LoVo (cell line): ENCODE results near the gene PRDM5.

ENCODE experiments used
- DNase-seq: peaks from one replicate; pipeline ENCODE4 v3.0.0-alpha.2; 2016; ENCODE audit warnings: low spot score

PRDM5 gene

GRCh38 chr4:120903419-120903818 lies 19.1 kb downstream of the PRDM5 start:
- no peak for DNase-seq

- DNase-seq: no peak
These were observed 19.6 kb downstream of the PRDM5 start for GRCh38 chr4:120902925-120903324.

- DNase-seq: no peak
These were observed 20.8 kb downstream of the PRDM5 start for GRCh38 chr4:120901731-120902130.

GRCh38 chr4:120897981-120898719 lies 24.4 kb downstream of the PRDM5 start:
- no peak for DNase-seq

GRCh38 chr4:120895554-120895953 lies 27.0 kb downstream of the PRDM5 start:
- no peak for DNase-seq

GRCh38 chr4:120893314-120893713 lies 29.2 kb downstream of the PRDM5 start:
- no peak for DNase-seq

- no peak for DNase-seq
These were observed 36.3 kb downstream of the PRDM5 start for GRCh38 chr4:120886191-120886590.

- DNase-seq: no peak
These were observed 40.7 kb downstream of the PRDM5 start for GRCh38 chr4:120881846-120882245.

- DNase-seq: no peak
These were observed 41.2 kb downstream of the PRDM5 start for GRCh38 chr4:120881351-120881750.

- no peak for DNase-seq
These were observed 45.5 kb downstream of the PRDM5 start for GRCh38 chr4:120877021-120877420.

GRCh38 chr4:120874792-120875774 lies 47.4 kb downstream of the PRDM5 start:
- DNase-seq: no peak

- DNase-seq: no peak
These were observed 49.0 kb downstream of the PRDM5 start for GRCh38 chr4:120873554-120873953.

- DNase-seq: no peak
These were observed 51.4 kb downstream of the PRDM5 start for GRCh38 chr4:120871173-120871572.

GRCh38 chr4:120870279-120870673 lies 52.2 kb downstream of the PRDM5 start:
- DNase-seq: no peak

- DNase-seq: no peak
These were observed 52.8 kb downstream of the PRDM5 start for GRCh38 chr4:120869613-120870278.

- DNase-seq: no peak
These were observed 55.0 kb downstream of the PRDM5 start for GRCh38 chr4:120867506-120867905.

- no peak for DNase-seq
These were observed 56.5 kb downstream of the PRDM5 start for GRCh38 chr4:120865985-120866384.

- no peak for DNase-seq
These were observed 57.6 kb downstream of the PRDM5 start for GRCh38 chr4:120864969-120865368.

- DNase-seq: no peak
These were observed 60.1 kb downstream of the PRDM5 start for GRCh38 chr4:120862432-120862831.

GRCh38 chr4:120861852-120862251 lies 60.7 kb downstream of the PRDM5 start:
- DNase-seq: no peak

GRCh38 chr4:120858776-120859175 lies 63.8 kb downstream of the PRDM5 start:
- no peak for DNase-seq

GRCh38 chr4:120857312-120857711 lies 65.2 kb downstream of the PRDM5 start:
- no peak for DNase-seq

GRCh38 chr4:120856294-120856693 lies 66.2 kb downstream of the PRDM5 start:
- DNase-seq: no peak
